ENCODE measurements around the gene TMEM94.

Gene TMEM94

GRCh38 chr17:75478508-75478907, 22.1 kb downstream of the TMEM94 start:
- no peak for DNase-seq

- no peak for DNase-seq
These were observed 23.8 kb downstream of the TMEM94 start for GRCh38 chr17:75480281-75480680.

DNA sequence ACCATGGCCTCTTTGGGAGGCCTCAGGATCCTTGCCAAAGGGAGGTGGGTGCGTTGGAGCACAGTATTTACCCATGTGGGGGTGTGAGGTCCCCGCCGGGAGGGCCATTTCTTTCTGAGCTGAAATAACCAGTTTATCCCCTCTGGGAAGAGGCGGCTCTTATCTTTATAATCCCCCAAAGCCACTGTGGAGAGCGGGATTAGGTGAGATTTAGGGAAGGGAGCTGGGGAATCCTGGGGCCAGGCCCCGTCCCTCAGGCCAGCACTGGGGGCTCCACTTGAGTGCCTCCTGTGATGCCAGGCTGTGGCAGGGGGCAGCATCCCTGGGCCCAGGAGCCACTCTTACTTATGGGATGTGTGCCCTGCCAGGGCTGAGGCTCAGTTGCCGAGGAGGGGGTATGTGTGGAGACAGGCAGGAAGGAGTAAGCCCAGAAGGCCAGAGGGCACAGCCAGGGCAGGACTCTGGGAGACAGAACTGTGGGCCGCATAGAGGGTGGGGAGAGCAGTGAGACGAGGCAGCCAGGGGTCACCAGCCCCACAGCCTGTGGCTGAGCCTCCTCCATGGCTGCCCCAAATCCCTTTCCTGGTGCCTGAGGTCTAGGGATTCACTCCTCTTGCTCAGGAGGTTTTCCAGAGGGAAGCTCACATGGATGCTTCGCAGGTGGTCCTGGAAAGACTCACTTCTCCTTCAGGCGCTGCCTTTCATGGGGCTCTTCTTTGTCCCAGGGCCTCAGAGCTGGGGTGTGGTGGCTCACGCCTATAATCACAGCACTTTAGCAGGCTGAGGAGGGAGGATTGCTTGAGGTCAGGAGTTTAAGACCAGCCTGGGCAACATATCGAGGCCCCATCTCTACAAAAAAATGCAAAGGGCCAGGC, 25.0 kb downstream of the TMEM94 start:
- DNase-seq = no peak

DNA sequence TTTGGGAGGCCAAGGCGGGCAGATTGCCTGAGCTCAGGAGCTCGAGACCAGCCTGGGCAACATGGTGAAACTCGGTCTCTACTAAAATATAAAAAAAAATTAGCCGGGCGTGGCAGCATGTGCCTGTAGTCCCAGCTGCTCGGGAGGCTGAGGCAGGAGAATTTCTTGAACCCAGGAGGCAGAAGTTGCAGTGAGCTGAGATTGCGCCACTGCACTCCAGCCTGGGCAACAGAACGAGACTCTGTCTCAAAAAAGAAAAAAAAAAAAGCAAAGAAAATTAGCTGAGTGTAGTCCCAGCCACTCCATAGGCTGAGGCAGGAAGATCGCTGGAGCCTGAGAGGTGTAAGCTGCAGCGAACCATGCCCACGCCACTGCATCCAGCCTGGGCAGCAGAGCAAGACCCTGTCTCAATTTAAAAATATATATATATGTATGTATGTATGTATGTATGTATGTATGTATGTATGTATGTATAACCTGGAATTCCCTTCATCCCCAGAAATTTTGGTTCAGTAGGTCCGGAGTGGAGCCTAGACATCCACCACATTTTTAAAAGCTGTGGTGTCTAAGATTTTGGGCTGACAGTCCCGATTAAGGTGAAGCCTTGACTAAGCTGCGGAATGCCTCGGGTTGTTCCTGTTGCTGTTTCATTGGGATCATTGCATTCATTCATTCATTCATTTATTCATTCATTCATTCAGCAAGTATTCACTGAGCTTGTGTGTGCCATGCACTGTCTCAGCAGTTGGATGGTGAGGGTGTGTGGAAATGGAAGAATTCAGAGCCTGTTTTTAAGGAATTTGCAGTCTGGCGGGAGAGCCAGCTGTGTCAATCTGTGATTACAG, 25.9 kb downstream of the TMEM94 start:
- DNase-seq = no peak

GRCh38 chr17:75485688-75486087, 29.3 kb downstream of the TMEM94 start:
- no peak for DNase-seq

DNA sequence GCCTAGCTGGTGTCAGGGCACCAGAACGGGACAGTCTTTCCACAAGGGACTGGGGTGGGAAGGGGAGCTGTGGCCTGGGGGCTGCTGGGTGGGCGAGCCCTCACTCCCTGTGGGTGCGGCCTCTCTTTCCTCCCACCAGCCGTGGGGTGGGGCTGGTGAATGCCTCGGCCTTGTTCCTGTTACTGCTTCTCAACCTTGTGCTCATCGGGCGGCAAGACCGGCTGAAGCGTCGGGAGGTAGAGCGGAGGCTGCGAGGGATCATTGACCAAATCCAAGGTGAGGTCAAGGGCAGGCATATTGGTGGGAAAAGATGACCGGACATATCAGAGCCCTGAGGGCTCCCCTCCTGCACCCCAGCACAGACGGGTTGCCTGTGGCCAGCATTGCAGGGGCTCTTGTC, 29.7 kb downstream of the TMEM94 start:
- DNase-seq = no peak

- no peak for DNase-seq
These were observed 30.5 kb downstream of the TMEM94 start for GRCh38 chr17:75486951-75487350.

DNA sequence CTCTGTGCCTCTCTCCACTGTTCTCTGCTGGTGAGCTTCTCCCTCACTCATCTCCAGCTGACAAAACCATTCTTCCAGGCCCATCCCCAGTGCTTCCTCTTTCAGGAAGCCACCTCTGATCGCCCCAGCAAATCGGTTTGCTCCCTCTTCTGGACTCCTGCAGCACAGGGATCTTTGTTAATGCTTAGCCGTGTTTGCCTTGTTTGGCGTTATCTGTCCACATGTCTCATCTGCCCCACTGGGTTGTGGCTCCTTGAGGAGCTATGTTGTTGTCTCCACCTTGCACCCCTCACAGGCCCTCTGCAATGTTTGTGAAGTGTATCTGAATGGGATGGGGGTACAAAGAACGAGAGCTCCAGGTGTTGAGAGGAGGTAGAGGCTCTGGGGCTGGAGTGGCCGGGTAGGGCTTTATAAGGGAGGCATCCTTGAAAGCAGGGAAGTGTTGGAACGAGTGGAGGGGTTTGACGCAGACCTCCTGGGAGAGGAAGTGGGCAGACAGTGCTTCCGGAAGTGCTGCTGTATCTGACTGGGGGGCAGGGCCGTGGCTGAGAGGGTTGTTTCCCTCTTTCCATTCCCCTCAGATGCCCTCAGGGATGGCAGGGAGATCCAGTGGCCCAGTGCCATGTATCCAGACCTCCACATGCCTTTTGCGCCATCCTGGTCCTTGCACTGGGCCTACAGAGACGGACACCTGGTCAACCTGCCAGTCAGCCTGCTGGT, 31.1 kb downstream of the TMEM94 start:
- peak; percentile 72 for DNase-seq

DNA sequence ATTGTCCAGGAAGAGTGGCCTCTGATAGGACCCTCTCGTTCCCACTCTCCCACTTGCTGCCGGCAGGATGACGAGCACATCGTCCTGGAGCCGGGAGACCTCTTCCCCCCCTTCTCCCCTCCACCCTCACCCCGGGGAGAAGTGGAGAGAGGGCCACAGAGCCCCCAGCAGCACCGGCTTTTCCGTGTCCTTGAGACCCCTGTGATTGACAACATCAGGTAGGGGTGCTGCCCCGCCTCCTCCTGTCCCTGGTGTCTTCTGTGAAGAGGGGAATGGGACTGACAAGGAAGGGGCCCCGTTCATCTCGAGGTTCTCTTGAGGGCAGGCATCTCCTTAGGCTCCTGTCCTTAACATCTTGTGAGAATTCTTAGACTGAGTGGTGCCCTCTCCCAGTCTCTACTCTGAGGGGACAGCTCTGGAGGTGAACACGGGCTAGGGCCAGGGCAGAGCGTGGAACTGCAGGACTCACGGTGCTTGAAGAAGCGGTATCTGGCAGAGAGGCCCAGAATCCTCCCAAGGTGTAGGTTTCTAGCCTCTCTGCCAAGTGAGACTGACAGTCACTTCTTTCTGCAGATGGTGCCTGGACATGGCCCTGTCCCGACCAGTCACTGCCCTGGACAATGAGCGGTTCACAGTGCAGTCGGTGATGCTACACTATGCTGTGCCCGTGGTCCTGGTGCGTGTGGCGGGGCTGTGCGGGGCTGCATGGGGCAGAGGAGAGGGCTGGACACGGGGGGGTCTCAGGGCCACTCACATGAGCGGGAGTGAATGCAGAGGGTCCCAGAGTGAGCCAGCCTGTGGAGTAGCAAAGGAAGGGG, 32.5 kb downstream of the TMEM94 start:
- no peak for DNase-seq

DNA sequence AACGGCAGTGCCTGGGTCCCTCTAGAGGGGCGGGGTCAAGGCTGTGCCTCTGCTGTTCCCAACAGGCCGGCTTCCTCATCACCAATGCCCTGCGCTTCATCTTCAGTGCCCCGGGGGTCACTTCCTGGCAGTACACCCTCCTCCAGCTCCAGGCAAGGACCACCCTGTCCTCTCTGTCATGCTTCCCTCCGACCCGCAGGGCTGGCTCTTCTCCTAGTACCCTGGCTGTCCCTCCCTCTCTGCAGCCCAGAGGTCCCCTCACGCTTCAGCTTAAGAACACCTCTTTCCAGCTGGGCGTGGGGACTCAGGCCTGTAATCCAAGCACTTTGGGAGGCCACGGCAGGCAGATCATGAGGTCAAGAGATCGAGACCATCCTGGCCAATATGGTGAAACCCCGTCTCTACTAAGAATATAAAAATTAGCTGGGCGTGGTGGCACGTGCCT, 33.1 kb downstream of the TMEM94 start:
- DNase-seq = no peak

GRCh38 chr17:75490173-75490743, 33.8 kb downstream of the TMEM94 start:
- DNase-seq = no peak

- DNase-seq = no peak
These were observed 34.7 kb downstream of the TMEM94 start for GRCh38 chr17:75490953-75491649.

GRCh38 chr17:75491680-75492079, 35.2 kb downstream of the TMEM94 start:
- no peak for DNase-seq

DNA sequence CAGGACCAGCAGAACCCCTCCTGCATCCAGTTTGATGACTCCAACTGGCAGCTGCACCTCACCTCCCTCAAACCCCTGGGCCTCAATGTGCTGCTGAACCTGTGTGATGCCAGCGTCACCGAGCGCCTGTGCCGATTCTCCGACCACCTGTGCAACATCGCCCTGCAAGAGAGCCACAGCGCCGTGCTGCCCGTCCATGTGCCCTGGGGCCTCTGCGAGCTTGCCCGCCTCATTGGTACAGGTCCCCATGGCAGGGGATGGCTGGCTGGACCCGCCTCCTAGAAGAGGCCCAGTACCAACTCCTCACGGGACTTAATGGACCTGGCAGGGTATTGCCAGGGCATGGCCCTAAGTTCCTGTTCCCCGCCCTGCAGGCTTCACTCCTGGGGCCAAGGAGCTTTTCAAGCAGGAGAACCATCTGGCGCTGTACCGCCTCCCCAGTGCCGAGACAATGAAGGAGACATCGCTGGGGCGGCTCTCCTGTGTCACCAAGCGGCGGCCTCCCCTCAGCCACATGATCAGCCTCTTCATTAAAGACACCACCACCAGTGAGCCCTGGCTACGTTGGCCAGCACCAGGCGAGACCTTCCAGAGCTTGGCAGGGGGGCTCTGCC, 36.2 kb downstream of the TMEM94 start:
- no peak for DNase-seq

DNA sequence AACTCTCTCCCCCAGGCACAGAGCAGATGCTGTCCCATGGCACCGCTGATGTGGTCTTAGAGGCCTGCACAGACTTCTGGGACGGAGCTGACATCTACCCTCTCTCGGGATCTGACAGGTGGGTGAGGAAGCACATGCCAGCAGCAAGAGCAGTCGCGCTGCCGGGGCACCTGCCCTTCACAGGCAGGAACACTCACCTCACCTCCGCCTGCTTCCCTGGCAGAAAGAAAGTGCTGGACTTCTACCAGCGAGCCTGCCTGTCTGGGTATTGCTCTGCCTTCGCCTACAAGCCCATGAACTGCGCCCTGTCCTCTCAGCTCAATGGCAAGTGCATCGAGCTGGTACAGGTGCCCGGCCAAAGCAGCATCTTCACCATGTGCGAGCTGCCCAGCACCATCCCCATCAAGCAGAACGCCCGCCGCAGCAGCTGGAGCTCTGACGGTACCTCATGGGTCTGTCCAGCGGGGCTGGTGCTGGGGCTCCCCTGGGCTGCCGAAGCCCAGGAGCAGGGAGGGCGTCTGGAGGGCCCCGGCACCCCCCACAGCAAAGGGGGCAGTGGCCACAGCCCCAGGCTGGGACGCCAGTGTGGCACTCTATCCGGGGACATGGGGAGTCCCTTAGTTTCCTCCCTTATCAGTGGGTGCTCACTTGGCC, 37.2 kb downstream of the TMEM94 start:
- DNase-seq = no peak

DNA sequence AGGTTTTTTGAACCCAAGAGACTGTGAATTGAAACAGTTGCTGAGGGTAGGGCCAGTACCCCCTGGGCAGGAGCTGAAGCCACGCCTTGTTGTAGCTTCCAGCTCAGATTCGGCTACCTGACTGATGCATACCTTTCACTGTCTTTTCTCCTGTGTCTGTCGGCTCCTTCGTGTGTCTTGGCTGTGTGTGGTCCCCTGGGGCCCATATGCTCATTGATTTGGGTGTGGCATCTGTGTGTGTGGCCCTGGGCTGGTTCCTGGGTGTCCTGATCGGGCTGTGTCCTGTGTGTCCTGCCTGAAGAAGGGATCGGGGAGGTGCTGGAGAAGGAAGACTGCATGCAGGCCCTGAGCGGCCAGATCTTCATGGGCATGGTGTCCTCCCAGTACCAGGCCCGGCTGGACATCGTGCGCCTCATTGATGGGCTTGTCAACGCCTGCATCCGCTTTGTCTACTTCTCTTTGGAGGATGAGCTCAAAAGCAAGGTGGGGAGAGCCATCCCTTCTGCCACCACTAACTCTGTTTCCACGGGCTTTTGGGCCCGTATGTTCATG, 38.0 kb downstream of the TMEM94 start:
- no peak for DNase-seq

DNA sequence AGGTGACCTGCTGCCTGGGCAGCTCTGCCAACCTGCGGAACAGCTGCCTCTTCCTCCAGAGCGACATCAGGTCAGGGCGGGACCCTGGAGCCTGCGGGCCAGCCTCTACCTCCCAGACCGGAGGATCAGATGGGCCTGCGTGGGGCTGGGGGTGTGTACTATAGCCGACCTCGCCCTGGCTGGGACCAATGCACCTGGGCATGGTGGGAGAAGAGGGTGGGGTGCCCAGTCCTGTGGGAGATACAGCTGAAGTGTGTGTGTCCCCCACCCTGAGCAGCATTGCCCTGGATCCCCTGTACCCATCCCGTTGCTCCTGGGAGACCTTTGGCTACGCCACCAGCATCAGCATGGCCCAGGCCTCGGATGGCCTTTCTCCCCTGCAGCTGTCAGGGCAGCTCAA, 39.6 kb downstream of the TMEM94 start:
- no peak for DNase-seq

DNA sequence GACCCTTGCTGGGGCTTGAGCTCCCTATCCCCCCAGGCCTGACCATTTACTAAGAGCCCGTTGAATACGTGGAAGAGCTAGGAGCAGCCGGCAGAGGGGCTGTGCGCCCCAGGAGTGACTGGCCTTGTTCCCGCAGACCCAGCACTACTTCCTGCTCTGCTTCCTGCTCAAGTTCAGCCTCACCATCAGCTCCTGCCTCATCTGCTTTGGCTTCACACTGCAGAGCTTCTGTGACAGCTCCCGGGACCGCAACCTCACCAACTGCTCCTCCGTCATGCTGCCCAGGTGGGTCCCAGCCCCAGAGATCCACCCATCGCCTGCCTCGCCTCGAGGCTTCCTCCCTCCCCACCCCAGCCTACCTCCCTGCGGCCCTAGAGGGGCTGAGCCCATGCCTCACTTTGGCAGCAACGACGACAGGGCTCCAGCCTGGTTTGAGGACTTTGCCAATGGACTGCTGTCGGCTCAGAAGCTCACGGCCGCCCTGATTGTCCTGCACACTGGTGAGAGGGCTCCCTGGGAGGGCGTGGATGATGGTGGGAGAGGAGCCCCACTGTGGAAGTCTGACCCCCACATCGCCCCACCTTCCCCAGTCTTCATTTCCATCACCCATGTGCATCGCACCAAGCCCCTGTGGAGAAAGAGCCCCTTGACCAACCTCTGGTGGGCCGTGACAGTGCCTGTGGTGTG, 41.7 kb downstream of the TMEM94 start:
- DNase-seq = peak; percentile 14

GRCh38 chr17:75498726-75499213, 42.3 kb downstream of the TMEM94 start:
- DNase-seq = no peak

Measured in CD4-positive, alpha-beta T cell treated with Interleukin-17A for 4 hours (primary cell).